Measurements from ENCODE around the gene ITPK1. TPM values are rescaled to one million over a fixed set of nuclear protein-coding genes. Genes with fewer than 3 reads are reported as not detected.

Gene ITPK1
- total and polyA plus RNA-seq, 10 of the 15 experiments (the other 5 are each of a cell fraction or from before 2014, with no cell fraction given), result 1.3 to 73.2 (median 27.0) TPM

- WGBS (ENCODE audit: insufficient coverage, insufficient replicate concordance, low lambda C conversion rate, missing lambda C conversion rate), result 89% methylated on average over 11 of the region's 11 CpGs
- H3K27me3 ChIP-seq (replicated peaks in 1 of 2; ENCODE audit: control insufficient read depth in 2 of 2, insufficient read depth in 2 of 2, low read length in 1 of 2), result no peaks in the 10 kb centered on the region
- peaks cover 0 to 4% of the 10 kb centered on the region in 2 experiments; a peak in 2 of 4 replicates for H3K36me3 ChIP-seq (ENCODE audit: control insufficient read depth in 2 of 2, insufficient read depth in 2 of 2, low read length in 1 of 2)
- in situ Hi-C loops (cut with MboI) (no loop called here), intact Hi-C loops (cut with micrococcal nuclease; ENCODE audit: unreplicated experiment) (no loop called here)
- no peaks in the 10 kb centered on the region for H3K4me1 ChIP-seq (ENCODE audit: control insufficient read depth, insufficient read depth, low read length)
- no peak for TF ChIP-seq TBL1XR1 (IDR thresholded peaks at IDR 0.05; ENCODE audit: low read depth, low read length)
- TF ChIP-seq WRNIP1 (IDR thresholded peaks at IDR 0.05; ENCODE audit: borderline replicate concordance, low read depth, low read length), result no peak
- no peak for TF ChIP-seq BACH1 (IDR thresholded peaks at IDR 0.05; ENCODE audit: borderline replicate concordance)
- TF ChIP-seq SREBF1 (IDR thresholded peaks at IDR 0.05; ENCODE audit: low read length), result no peak
- ATAC-seq (no peak), DNase-seq (ENCODE audit: low read depth, low spot score) (no peak), FAIRE-seq (no peak)
- H3K9me3 ChIP-seq (replicated peaks; ENCODE audit: control insufficient read depth, insufficient read depth, low read length), result no peaks in the 10 kb centered on the region
- no TSS peak for BruUV-seq (replicated peaks)
- no peaks in the 10 kb centered on the region for H3K79me2 ChIP-seq (ENCODE audit: control insufficient read depth, insufficient read depth, low read length)
- no peak overlapping the region for H2AFZ ChIP-seq (ENCODE audit: control insufficient read depth, low read depth, low read length)
- CTCF ChIA-PET, result no interaction called here
- H3K9ac ChIP-seq (ENCODE audit: control insufficient read depth, insufficient read depth, low read length), result no peak overlapping the region
- H3K27ac ChIP-seq (ENCODE audit: control insufficient read depth, insufficient read depth), result no peak overlapping the region
- RAD21 ChIA-PET (ENCODE audit: unreplicated experiment), result no interaction called here
- POLR2A ChIA-PET, result no interaction called here
- no peaks in the 10 kb centered on the region for H4K20me1 ChIP-seq (ENCODE audit: control insufficient read depth, insufficient read depth)
- H3K4me3 ChIP-seq, result no peak overlapping the region
- SMC1A ChIA-PET (ENCODE audit: uncharacterized antibody, unreplicated experiment), result interaction anchor here (1.7 kb wide), 1 partner anchor 26 kb away, joined by 3 read pairs; no protein-coding TSS in a partner anchor
- H3K4me2 ChIP-seq (ENCODE audit: control insufficient read depth, insufficient read depth), result no peak overlapping the region
Measured at GRCh38 chr14:92935446-92935845, 180.3 kb downstream of the ITPK1 start.

GRCh38 chr14:92934196-92935085 is 181.3 kb downstream of the ITPK1 start:
- no peak overlapping the region for H3K9ac ChIP-seq (ENCODE audit: control insufficient read depth, insufficient read depth, low read length)
- 85% methylated on average over 19 of the region's 19 CpGs for WGBS (ENCODE audit: insufficient coverage, insufficient replicate concordance, low lambda C conversion rate, missing lambda C conversion rate)

More at GRCh38 chr14:92934196-92935085, 181.3 kb downstream of the ITPK1 start:
- peaks cover 0 to 4% of the 10 kb centered on the region in 2 experiments; a peak in 2 of 4 replicates for H3K36me3 ChIP-seq (ENCODE audit: control insufficient read depth in 2 of 2, insufficient read depth in 2 of 2, low read length in 1 of 2)
- H4K20me1 ChIP-seq (ENCODE audit: control insufficient read depth, insufficient read depth), result no peaks in the 10 kb centered on the region
- ATAC-seq, result no peak
- no peaks in the 10 kb centered on the region for H3K4me1 ChIP-seq (ENCODE audit: control insufficient read depth, insufficient read depth, low read length)
- ChIA-PET RAD21 (ENCODE audit: unreplicated experiment) (interaction anchor here (1.0 kb wide), 1 partner anchor 179 kb away, joined by 3 read pairs; no protein-coding TSS in a partner anchor), SMC1A (ENCODE audit: uncharacterized antibody, unreplicated experiment) (interaction anchor here (1.7 kb wide), 1 partner anchor 25 kb away, joined by 3 read pairs; no protein-coding TSS in a partner anchor), POLR2A (no interaction called here), CTCF (no interaction called here)
- no TSS peak for BruUV-seq (replicated peaks)
- H3K4me3 ChIP-seq, result no peak overlapping the region
- H3K79me2 ChIP-seq (ENCODE audit: control insufficient read depth, insufficient read depth, low read length), result no peaks in the 10 kb centered on the region
- intact Hi-C loops (cut with micrococcal nuclease; ENCODE audit: unreplicated experiment), result no loop called here
- no peak for DNase-seq (ENCODE audit: low read depth, low spot score)
- FAIRE-seq, result no peak
- H3K9me3 ChIP-seq (replicated peaks; ENCODE audit: control insufficient read depth, insufficient read depth, low read length), result no peaks in the 10 kb centered on the region
- no peak overlapping the region for H2AFZ ChIP-seq (ENCODE audit: control insufficient read depth, low read depth, low read length)
- in situ Hi-C loops (cut with MboI), result no loop called here
- no peaks in the 10 kb centered on the region for H3K27me3 ChIP-seq (replicated peaks in 1 of 2; ENCODE audit: control insufficient read depth in 2 of 2, insufficient read depth in 2 of 2, low read length in 1 of 2)
- H3K4me2 ChIP-seq (ENCODE audit: control insufficient read depth, insufficient read depth), result no peak overlapping the region
- no peak overlapping the region for H3K27ac ChIP-seq (ENCODE audit: control insufficient read depth, insufficient read depth)
- TF ChIP-seq RELA (IDR thresholded peaks at IDR 0.05; ENCODE audit: borderline replicate concordance, partially characterized antibody), result no peak
- no peak for TF ChIP-seq EGR1 (IDR thresholded peaks at IDR 0.05; ENCODE audit: borderline replicate concordance in 1 of 2, low read depth in 2 of 2, low read length in 2 of 2)
- TF ChIP-seq ETV6 (conservative IDR thresholded peaks at IDR 0.05 in 1 of 2, IDR thresholded peaks at IDR 0.05 in 1 of 2; ENCODE audit: borderline replicate concordance in 1 of 2, low read depth in 1 of 2), result no peak
- no peak for TF ChIP-seq ZSCAN29 (IDR thresholded peaks at IDR 0.05)
- no peak for TF ChIP-seq SRF (IDR thresholded peaks at IDR 0.05; ENCODE audit: low read depth in 2 of 2, low read length in 2 of 2)
- no peak for TF ChIP-seq RAD21 (IDR thresholded peaks at IDR 0.05; ENCODE audit: insufficient read depth, low read depth, low read length)
- no peak for TF ChIP-seq SREBF2 (IDR thresholded peaks at IDR 0.05; ENCODE audit: low read length)
- no peak for TF ChIP-seq POLR2A (IDR thresholded peaks at IDR 0.05; ENCODE audit: low read depth, low read length)
- TF ChIP-seq SUPT20H (IDR thresholded peaks at IDR 0.05; ENCODE audit: borderline replicate concordance, control insufficient read depth, low read depth, low read length), result no peak
- TF ChIP-seq STAT3 (IDR thresholded peaks at IDR 0.05; ENCODE audit: low read depth, low read length), result no peak
- TF ChIP-seq RCOR1 (conservative IDR thresholded peaks at IDR 0.05; ENCODE audit: low read depth, low read length), result no peak
- no peak for TF ChIP-seq SMAD1 (IDR thresholded peaks at IDR 0.05; ENCODE audit: low read depth, partially characterized antibody)

All from GM12878 (cell line).